8988T (cell line): ENCODE measurements around the gene HS3ST3A1.

Experiments used
- DNase-seq: peaks from one replicate; pipeline ENCODE4 v3.0.0; 2011

Gene HS3ST3A1

GRCh38 chr17:13601776-13602551 lies at the start of gene HS3ST3A1:
HS3ST3A1 (minus strand) TSS chr17:13601929; CDS start chr17:13601129, 800 bp downstream.
- no peak for DNase-seq

- no peak for DNase-seq
Measured at GRCh38 chr17:13650096-13650675, 48.5 kb upstream of the HS3ST3A1 start.

- DNase-seq: no peak
Measured at GRCh38 chr17:13647543-13648021, 45.9 kb upstream of the HS3ST3A1 start.

GRCh38 chr17:13646969-13647542 lies 45.3 kb upstream of the HS3ST3A1 start:
- no peak for DNase-seq

GRCh38 chr17:13646411-13646810 lies 44.7 kb upstream of the HS3ST3A1 start:
- no peak for DNase-seq

- no peak for DNase-seq
Measured at GRCh38 chr17:13643180-13643579, 41.5 kb upstream of the HS3ST3A1 start.

GRCh38 chr17:13642188-13642587 lies 40.5 kb upstream of the HS3ST3A1 start:
- DNase-seq: no peak

GRCh38 chr17:13640551-13640950 lies 38.8 kb upstream of the HS3ST3A1 start:
- no peak for DNase-seq

- no peak for DNase-seq
Measured at GRCh38 chr17:13638855-13639458, 37.2 kb upstream of the HS3ST3A1 start.

- DNase-seq: no peak
Measured at GRCh38 chr17:13636951-13637350, 35.2 kb upstream of the HS3ST3A1 start.

- DNase-seq: no peak
Measured at GRCh38 chr17:13635951-13636350, 34.2 kb upstream of the HS3ST3A1 start.

GRCh38 chr17:13634021-13634420 lies 32.3 kb upstream of the HS3ST3A1 start:
- no peak for DNase-seq

GRCh38 chr17:13631529-13631928 lies 29.8 kb upstream of the HS3ST3A1 start:
- no peak for DNase-seq

- DNase-seq: no peak
Measured at GRCh38 chr17:13626703-13627102, 25.0 kb upstream of the HS3ST3A1 start.

- DNase-seq: no peak
Measured at GRCh38 chr17:13619462-13619861, 17.7 kb upstream of the HS3ST3A1 start.

- no peak for DNase-seq
Measured at GRCh38 chr17:13616031-13616430, 14.3 kb upstream of the HS3ST3A1 start.

GRCh38 chr17:13609941-13610340 lies 8.2 kb upstream of the HS3ST3A1 start:
- no peak for DNase-seq

- no peak for DNase-seq
Measured at GRCh38 chr17:13601322-13601775, 380 bp downstream of the HS3ST3A1 start.

- no peak for DNase-seq
Measured at GRCh38 chr17:13600475-13601321, 1.0 kb downstream of the HS3ST3A1 start.

GRCh38 chr17:13599864-13600263 lies 1.9 kb downstream of the HS3ST3A1 start:
- no peak for DNase-seq

GRCh38 chr17:13599168-13599577 lies 2.6 kb downstream of the HS3ST3A1 start:
- no peak for DNase-seq

GRCh38 chr17:13598353-13599167 lies 3.2 kb downstream of the HS3ST3A1 start:
- DNase-seq: no peak
